Tibial artery (tissue), 4 donors: ENCODE data around the gene NTM.

Source experiments
- DNase-seq, 2 donors: peaks; one replicate each; pipeline ENCODE4 v3.0.0-alpha.2; 2019
- H3K27ac ChIP-seq, 2 donors: fragments of 200-600 bp; sonication (generic) in 1 of 2; 1 replicate in 1 of 2; 2 replicates in 1 of 2; pipeline ENCODE4 v1.5.1; 2018 to 2019; ENCODE audit warnings: mild to moderate bottlenecking in 1 of 2
- H3K27me3 ChIP-seq, 2 donors: fragments of 200-600 bp; sonication (generic) in 1 of 2; one replicate each; pipeline versions ENCODE4 v1.5.1 to v1.6.0; 2016 to 2019
- H3K36me3 ChIP-seq, 3 donors: fragments of 200-600 bp; sonication (generic) in 2 of 3; one replicate each; pipeline ENCODE4 v1.5.1; 2016 to 2019; ENCODE audit warnings: mild to moderate bottlenecking in 2 of 3
- H3K4me1 ChIP-seq, 4 donors: fragments of 200-600 bp; sonication (generic) in 2 of 4; 1 replicate in 3 of 4; 2 replicates in 1 of 4; pipeline ENCODE4 v1.5.1; 2016 to 2019
- H3K4me3 ChIP-seq, 2 donors: fragments of 200-600 bp; sonication (generic) in 1 of 2; 1 replicate in 1 of 2; 2 replicates in 1 of 2; pipeline ENCODE4 v1.5.1; 2018 to 2019; ENCODE audit warnings: mild to moderate bottlenecking in 2 of 2
- H3K9me3 ChIP-seq, 3 donors: fragments of 200-600 bp; sonication (generic) in 1 of 3; one replicate each; pipeline ENCODE4 v1.5.1; 2016 to 2019
- CTCF ChIP-seq, 2 experiments: fragments of 200-600 bp in 1 of 2; fragments of 450-650 bp in 1 of 2; IDR thresholded peaks; one replicate each; pipeline ENCODE4 v1.5.1; 2017 to 2019; ENCODE audit warnings: antibody characterized with exemption in 2 of 2, mild to moderate bottlenecking in 1 of 2, moderate library complexity in 1 of 2
- intact Hi-C: fragments of 100-400 bp; cut with DNase I; formaldehyde crosslinking; loops from one replicate; pipeline ENCODE4 v1.15.0; 2023; ENCODE audit warnings: low total_unique reads

The NTM gene

GRCh38 chr11:132240374-132240773 is 870.0 kb downstream of the NTM start:
- Histone ChIP-seq H3K4me3 (no peak overlapping the region), H3K27me3 (no peaks in the 10 kb centered on the region), H3K9me3 (no peaks in the 10 kb centered on the region), H3K4me1 (no peaks in the 10 kb centered on the region), H3K27ac (no peak overlapping the region), H3K36me3 (no peaks in the 10 kb centered on the region)
- TF ChIP-seq CTCF (IDR thresholded peaks at IDR 0.05): no peak
- no peak for DNase-seq
- intact Hi-C loops: no loop called here

- no peak for TF ChIP-seq CTCF (IDR thresholded peaks at IDR 0.05)
- Histone ChIP-seq H3K4me3 (no peak overlapping the region), H3K36me3 (no peaks in the 10 kb centered on the region), H3K27me3 (no peaks in the 10 kb centered on the region), H3K27ac (no peak overlapping the region), H3K9me3 (no peaks in the 10 kb centered on the region), H3K4me1 (no peaks in the 10 kb centered on the region)
- intact Hi-C loops: no loop called here
- no peak for DNase-seq
These were observed 872.2 kb downstream of the NTM start for GRCh38 chr11:132242632-132243031.

- H3K4me1 ChIP-seq: no peaks in the 10 kb centered on the region
- H3K27ac ChIP-seq: no peak overlapping the region
- no peak for TF ChIP-seq CTCF (IDR thresholded peaks at IDR 0.05)
- no peaks in the 10 kb centered on the region for H3K27me3 ChIP-seq
- no peaks in the 10 kb centered on the region for H3K36me3 ChIP-seq
- DNase-seq: no peak
- H3K4me3 ChIP-seq: no peak overlapping the region
- intact Hi-C loops: no loop called here
- H3K9me3 ChIP-seq: no peaks in the 10 kb centered on the region
These were observed 874.4 kb downstream of the NTM start for GRCh38 chr11:132244846-132245245.

- H3K9me3 ChIP-seq: no peaks in the 10 kb centered on the region
- H3K4me3 ChIP-seq: no peak overlapping the region
- DNase-seq: no peak
- no peaks in the 10 kb centered on the region for H3K4me1 ChIP-seq
- H3K27ac ChIP-seq: no peak overlapping the region
- intact Hi-C loops: no loop called here
- H3K27me3 ChIP-seq: no peaks in the 10 kb centered on the region
- H3K36me3 ChIP-seq: no peaks in the 10 kb centered on the region
- TF ChIP-seq CTCF (IDR thresholded peaks at IDR 0.05): no peak
These were observed 875.3 kb downstream of the NTM start for GRCh38 chr11:132245403-132246385.

- DNase-seq: no peak
- no peaks in the 10 kb centered on the region for H3K36me3 ChIP-seq
- H3K27ac ChIP-seq: no peak overlapping the region
- no peaks in the 10 kb centered on the region for H3K4me1 ChIP-seq
- H3K4me3 ChIP-seq: no peak overlapping the region
- no peak for TF ChIP-seq CTCF (IDR thresholded peaks at IDR 0.05)
- intact Hi-C loops: no loop called here
- H3K9me3 ChIP-seq: no peaks in the 10 kb centered on the region
- no peaks in the 10 kb centered on the region for H3K27me3 ChIP-seq
These were observed 878.2 kb downstream of the NTM start for GRCh38 chr11:132248580-132248979.
